WTC11 (cell line): ENCODE measurements around the gene GSG1L2. TPM values are rescaled to one million over a fixed set of nuclear protein-coding genes. Genes with fewer than 3 reads are reported as not detected.

Experiments used
- ATAC-seq: fragments of 200-7000 bp; cut with Tn5 transposase; 2 replicates; pipeline ENCODE4 v1.10.0; 2021; ENCODE audit warnings: mild to moderate bottlenecking, moderate library complexity
- CTCF ChIA-PET: fragments of 300-600 bp; sonication (Branson Sonifier 250); formaldehyde crosslinking; loops from one replicate; lab custom pipeline; 2021; ENCODE audit warnings: antibody characterized with exemption; lab: Charles Lee
- POLR2A ChIA-PET: fragments of 350-600 bp; sonication (Branson Sonifier 250); formaldehyde crosslinking; loops from one replicate; lab custom pipeline; 2021; ENCODE audit warnings: antibody characterized with exemption; lab: Charles Lee
- DNase-seq: peaks from one replicate; pipeline ENCODE4 v3.0.0; 2021; ENCODE audit warnings: low spot score
- H3K27ac Mint-ChIP-seq: 2 replicates; pipeline ENCODE4 v1.8.0; 2021; ENCODE audit warnings: mixed read lengths
- H3K27me3 Mint-ChIP-seq: 2 replicates; pipeline ENCODE4 v1.8.0; 2021; ENCODE audit warnings: low read depth, mild to moderate bottlenecking, moderate library complexity, mixed read lengths
- H3K36me3 Mint-ChIP-seq: 2 replicates; pipeline ENCODE4 v1.8.0; 2021; ENCODE audit warnings: mixed read lengths
- H3K4me1 Mint-ChIP-seq: 2 replicates; pipeline ENCODE4 v1.8.0; 2022; ENCODE audit warnings: mixed read lengths
- H3K4me3 Mint-ChIP-seq: 2 replicates; pipeline ENCODE4 v1.8.0; 2021; ENCODE audit warnings: mild to moderate bottlenecking, moderate library complexity, mixed read lengths
- H3K9me3 Mint-ChIP-seq: 2 replicates; pipeline ENCODE4 v1.8.0; 2021; ENCODE audit warnings: mixed read lengths
- ATF2 ChIP-seq: sonication (generic); formaldehyde crosslinking; IDR thresholded peaks from 2 replicates; pipeline ENCODE4 v1.8.1; 2022; ENCODE audit warnings: low read depth, missing genetic modification reagents, borderline replicate concordance
- ATF3 ChIP-seq: sonication (generic); formaldehyde crosslinking; conservative IDR thresholded peaks from 2 replicates; pipeline ENCODE4 v1.8.1; 2022; ENCODE audit warnings: mild to moderate bottlenecking, missing genetic modification reagents
- E2F5 ChIP-seq: sonication (generic); formaldehyde crosslinking; IDR thresholded peaks from 2 replicates; pipeline ENCODE4 v1.8.1; 2022; ENCODE audit warnings: mild to moderate bottlenecking, moderate library complexity, missing genetic modification reagents
- ERG ChIP-seq: fragments of 250-450 bp; sonication (Bioruptor Pico); IDR thresholded peaks from 2 replicates; pipeline ENCODE4 v1.8.0; 2021; ENCODE audit warnings: mild to moderate bottlenecking
- HMGA2 ChIP-seq: fragments of 250-450 bp; sonication (Bioruptor Pico); IDR thresholded peaks from 2 replicates; pipeline ENCODE4 v1.4.0; 2021; ENCODE audit warnings: mild to moderate bottlenecking, moderate library complexity
- HMGXB4 ChIP-seq: sonication (generic); formaldehyde crosslinking; IDR thresholded peaks from 2 replicates; pipeline ENCODE4 v1.8.1; 2023; ENCODE audit warnings: mild to moderate bottlenecking, moderate library complexity, missing genetic modification reagents
- IRF2 ChIP-seq: sonication (generic); formaldehyde crosslinking; IDR thresholded peaks from 2 replicates; pipeline ENCODE4 v1.8.0; 2022; ENCODE audit warnings: low read depth, missing genetic modification reagents, borderline replicate concordance
- KAT7 ChIP-seq: sonication (generic); formaldehyde crosslinking; IDR thresholded peaks from 2 replicates; pipeline ENCODE4 v1.8.1; 2023; ENCODE audit warnings: missing genetic modification reagents, mild to moderate bottlenecking, borderline replicate concordance
- NR1H2 ChIP-seq: sonication (generic); formaldehyde crosslinking; IDR thresholded peaks from 2 replicates; pipeline ENCODE4 v1.9.0; 2021; ENCODE audit warnings: mild to moderate bottlenecking, moderate library complexity, missing genetic modification reagents
- PRDM15 ChIP-seq: sonication (generic); formaldehyde crosslinking; IDR thresholded peaks from 2 replicates; pipeline ENCODE4 v1.8.0; 2022; ENCODE audit warnings: missing genetic modification reagents
- PREB ChIP-seq: sonication (generic); formaldehyde crosslinking; IDR thresholded peaks from 2 replicates; pipeline ENCODE4 v1.8.1; 2022; ENCODE audit warnings: mild to moderate bottlenecking, missing genetic modification reagents, moderate library complexity, borderline replicate concordance
- SMAD3 ChIP-seq: sonication (generic); formaldehyde crosslinking; IDR thresholded peaks from 2 replicates; pipeline ENCODE4 v1.8.0; 2022; ENCODE audit warnings: missing genetic modification reagents, mild to moderate bottlenecking, borderline replicate concordance
- SMAD4 ChIP-seq: sonication (generic); formaldehyde crosslinking; IDR thresholded peaks from 2 replicates; pipeline ENCODE4 v1.8.0; 2022; ENCODE audit warnings: mild to moderate bottlenecking, missing genetic modification reagents
- SP1 ChIP-seq: sonication (generic); formaldehyde crosslinking; conservative IDR thresholded peaks from 2 replicates; pipeline ENCODE4 v1.8.1; 2022; ENCODE audit warnings: missing genetic modification reagents
- TP53 ChIP-seq: sonication (generic); formaldehyde crosslinking; IDR thresholded peaks from 2 replicates; pipeline ENCODE4 v1.8.1; 2023; ENCODE audit warnings: mild to moderate bottlenecking, missing genetic modification reagents
- ZNF138 ChIP-seq: sonication (generic); formaldehyde crosslinking; conservative IDR thresholded peaks from 2 replicates; pipeline ENCODE4 v1.8.1; 2022; ENCODE audit warnings: mild to moderate bottlenecking, moderate library complexity, missing genetic modification reagents
- ZNF396 ChIP-seq: fragments of 250-450 bp; sonication (Bioruptor Pico); IDR thresholded peaks from 2 replicates; pipeline ENCODE4 v1.8.0; 2021; ENCODE audit warnings: mild to moderate bottlenecking, moderate library complexity, borderline replicate concordance
- ZNF425 ChIP-seq: fragments of 250-450 bp; sonication (Bioruptor Pico); conservative IDR thresholded peaks from 2 replicates; pipeline ENCODE4 v1.9.0; 2021; ENCODE audit warnings: mild to moderate bottlenecking
- ZNF512 ChIP-seq: sonication (generic); formaldehyde crosslinking; IDR thresholded peaks from 2 replicates; pipeline ENCODE4 v1.8.1; 2022; ENCODE audit warnings: missing genetic modification reagents, borderline replicate concordance
- total RNA-seq: library from RNA; stranded (reverse); gene quantifications from 3 replicates; pipeline ENCODE4 v1.2.3, GENCODE V29; 2021

Gene GSG1L2
- total RNA-seq, 1 experiment from 2014 or later = not detected

- TF ChIP-seq SMAD3 (CRISPR knock-in tag) = no peak
- no peak for TF ChIP-seq E2F5 (CRISPR knock-in tag)
- no peak for TF ChIP-seq SMAD4 (CRISPR knock-in tag)
- TF ChIP-seq HMGXB4 (CRISPR knock-in tag) = no peak
- TF ChIP-seq TP53 (CRISPR knock-in tag) = no peak
- TF ChIP-seq ZNF138 = no peak
- no peak for TF ChIP-seq ZNF512 (CRISPR knock-in tag)
- no peak for TF ChIP-seq ATF2 (CRISPR knock-in tag)
- no peak for TF ChIP-seq ZNF396 (CRISPR knock-in tag)
- TF ChIP-seq KAT7 = no peak
- no peak for TF ChIP-seq ZNF425
- TF ChIP-seq ATF3 = no peak
- no peak for TF ChIP-seq HMGA2
- no peak for TF ChIP-seq IRF2 (CRISPR knock-in tag)
- no peak for TF ChIP-seq NR1H2
- TF ChIP-seq, all 79 proteins: peak for 0
- Mint-ChIP-seq H3K36me3 (no peaks in the 10 kb centered on the region), H3K4me1 (no peaks in the 10 kb centered on the region), H3K27ac (no peak overlapping the region), H3K9me3 (peaks cover 31% of the 10 kb centered on the region), H3K27me3 (no peaks in the 10 kb centered on the region), H3K4me3 (no peak overlapping the region)
- POLR2A ChIA-PET = no interaction called here
- CTCF ChIA-PET = interaction anchor here (1.6 kb wide), 1 partner anchor 35 kb away, joined by 7 read pairs; no protein-coding TSS in a partner anchor
- ATAC-seq (no peak), DNase-seq (no peak)
These were observed 33.2 kb upstream of the GSG1L2 start for GRCh38 chr17:9855036-9855435.

- DNase-seq (no peak), ATAC-seq (no peak)
- CTCF ChIA-PET = no interaction called here
- H3K27me3 Mint-ChIP-seq = no peaks in the 10 kb centered on the region
- peaks cover 30% of the 10 kb centered on the region for H3K9me3 Mint-ChIP-seq
- no peaks in the 10 kb centered on the region for H3K4me1 Mint-ChIP-seq
- H3K4me3 Mint-ChIP-seq = no peak overlapping the region
- POLR2A ChIA-PET = no interaction called here
- H3K27ac Mint-ChIP-seq = no peak overlapping the region
- no peaks in the 10 kb centered on the region for H3K36me3 Mint-ChIP-seq
- no peak for TF ChIP-seq TP53 (CRISPR knock-in tag)
- TF ChIP-seq SMAD4 (CRISPR knock-in tag) = no peak
- no peak for TF ChIP-seq PRDM15 (CRISPR knock-in tag)
- no peak for TF ChIP-seq SP1
- no peak for TF ChIP-seq PREB (CRISPR knock-in tag)
- no peak for TF ChIP-seq ERG (CRISPR knock-in tag)
- no peak for TF ChIP-seq HMGA2
These were observed 32.4 kb upstream of the GSG1L2 start for GRCh38 chr17:9854255-9854654.
